ENCODE results near the gene SAPCD2.
A peak's percentile ranks its signal among the peaks of the same experiment; 100 is the strongest.

Gene SAPCD2

DNA sequence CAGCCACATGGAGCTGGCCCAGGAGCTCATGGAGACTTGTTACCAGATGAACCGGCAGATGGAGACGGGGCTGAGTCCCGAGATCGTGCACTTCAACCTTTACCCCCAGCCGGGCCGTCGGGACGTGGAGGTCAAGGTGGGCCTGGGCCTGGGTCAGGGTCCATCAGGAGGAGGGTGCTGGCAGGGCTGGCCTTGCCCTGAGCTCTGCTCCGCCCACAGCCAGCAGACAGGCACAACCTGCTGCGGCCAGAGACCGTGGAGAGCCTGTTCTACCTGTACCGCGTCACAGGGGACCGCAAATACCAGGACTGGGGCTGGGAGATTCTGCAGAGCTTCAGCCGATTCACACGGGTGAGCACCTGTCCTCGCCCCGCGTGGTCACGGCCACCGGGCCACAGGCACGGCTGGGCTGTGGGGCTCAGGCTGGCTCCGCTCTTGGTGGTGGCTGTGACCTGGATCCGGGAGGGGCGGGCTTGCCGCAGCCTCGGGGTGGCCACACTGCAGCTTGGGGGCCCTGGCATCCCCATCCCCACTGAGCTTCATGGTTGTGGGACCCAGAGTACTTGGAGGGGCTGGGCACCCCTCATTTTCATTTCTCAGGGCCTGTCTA is 37.1 kb upstream of the SAPCD2 start:
- DNase-seq, result no peak

DNA sequence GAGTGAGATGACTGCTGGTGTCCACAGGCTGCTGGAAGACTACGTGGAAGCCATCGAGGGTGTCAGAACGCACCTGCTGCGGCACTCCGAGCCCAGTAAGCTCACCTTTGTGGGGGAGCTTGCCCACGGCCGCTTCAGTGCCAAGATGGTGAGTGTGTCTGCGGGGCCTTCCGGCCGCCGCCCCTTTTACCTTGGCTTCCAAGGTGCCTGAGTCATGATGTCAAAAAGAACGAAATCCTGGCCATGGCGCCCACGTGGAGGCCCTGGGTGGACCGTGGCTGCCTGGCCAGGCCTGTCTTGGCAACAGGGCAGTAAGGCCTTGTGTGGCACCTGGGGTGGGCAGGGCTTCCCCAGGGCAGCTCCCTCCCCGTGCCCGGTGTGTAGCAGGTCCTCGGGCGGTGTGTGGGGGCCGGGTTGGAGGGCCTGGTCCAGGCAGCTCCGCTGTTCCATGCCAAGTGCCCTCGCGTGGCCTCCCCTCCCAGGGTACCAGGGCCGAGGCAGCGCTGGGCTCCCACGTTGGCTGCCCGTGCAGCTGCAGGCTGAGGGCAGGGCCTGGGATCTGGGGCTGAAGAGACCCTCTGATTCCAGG is 36.4 kb upstream of the SAPCD2 start:
- no peak for DNase-seq

DNA sequence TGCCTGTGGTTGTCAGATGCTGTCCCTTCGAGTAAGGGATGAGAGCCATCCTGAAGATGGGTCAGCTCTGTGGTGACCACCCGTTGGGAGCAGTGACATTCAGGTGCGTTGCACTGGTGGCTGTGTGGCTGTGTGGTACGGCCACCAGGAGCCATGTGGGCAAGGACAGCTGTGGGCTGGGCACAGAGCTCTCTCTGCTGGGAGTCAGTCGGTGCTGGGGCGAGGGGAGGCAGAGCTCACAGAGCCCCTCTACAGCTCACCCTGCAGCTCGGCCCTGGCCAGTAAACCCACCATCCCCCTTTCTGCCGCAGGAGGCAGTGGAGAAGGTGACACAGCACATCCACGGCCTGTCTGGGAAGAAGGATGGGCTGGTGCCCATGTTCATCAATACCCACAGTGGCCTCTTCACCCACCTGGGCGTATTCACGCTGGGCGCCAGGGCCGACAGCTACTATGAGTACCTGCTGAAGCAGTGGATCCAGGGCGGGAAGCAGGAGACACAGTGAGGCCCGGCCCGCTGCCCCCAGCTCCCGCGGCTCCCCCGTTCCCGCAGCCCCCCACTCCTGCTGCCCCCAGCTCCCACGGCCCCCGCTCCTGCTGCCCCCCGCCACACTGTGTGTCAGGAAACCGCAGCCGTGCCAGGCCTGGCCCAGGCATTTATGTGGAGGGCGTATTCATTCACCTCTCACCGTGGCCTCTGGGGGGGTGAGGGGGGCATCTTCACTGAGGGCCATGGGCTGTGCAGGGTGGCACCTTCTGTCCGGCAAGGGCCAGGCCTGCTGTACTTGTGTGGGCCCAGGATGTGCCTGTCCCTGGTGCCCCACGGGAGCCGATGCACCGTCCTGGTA is 35.7 kb upstream of the SAPCD2 start:
- no peak for DNase-seq

DNA sequence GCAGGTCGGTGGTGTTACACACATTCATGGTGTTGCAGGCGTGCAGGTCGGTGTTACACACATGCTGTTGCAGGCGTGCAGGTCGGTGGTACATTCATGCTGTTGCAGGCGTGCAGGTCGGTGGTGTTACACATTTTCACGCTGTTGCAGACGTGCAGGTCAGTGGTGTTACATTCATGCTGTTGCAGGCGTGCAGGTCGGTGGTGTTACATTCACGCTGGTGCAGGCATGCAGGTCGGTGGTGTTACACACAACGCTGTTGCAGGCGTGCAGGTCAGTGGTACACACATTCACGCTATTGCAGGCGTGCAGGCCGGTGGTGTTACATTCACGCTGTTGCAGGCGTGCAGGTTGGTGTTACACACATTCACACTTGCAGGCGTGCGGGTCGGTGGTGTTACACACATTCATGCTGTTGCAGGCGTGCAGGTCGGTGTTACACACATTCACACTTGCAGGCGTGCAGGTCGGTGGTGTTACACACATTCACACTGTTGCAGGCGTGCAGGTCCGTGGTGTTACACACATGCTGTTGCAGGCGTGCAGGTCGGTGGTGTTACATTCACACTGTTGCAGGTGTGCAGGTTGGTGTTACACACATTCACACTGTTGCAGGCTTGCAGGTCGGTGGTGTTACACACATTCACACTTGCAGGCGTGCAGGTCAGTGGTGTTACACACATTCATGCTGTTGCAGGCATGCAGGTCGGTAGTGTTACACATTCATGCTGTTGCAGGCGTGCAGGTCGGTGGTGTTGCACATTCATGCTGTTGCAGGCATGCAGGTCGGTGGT is 33.0 kb upstream of the SAPCD2 start:
- no peak for DNase-seq

DNA sequence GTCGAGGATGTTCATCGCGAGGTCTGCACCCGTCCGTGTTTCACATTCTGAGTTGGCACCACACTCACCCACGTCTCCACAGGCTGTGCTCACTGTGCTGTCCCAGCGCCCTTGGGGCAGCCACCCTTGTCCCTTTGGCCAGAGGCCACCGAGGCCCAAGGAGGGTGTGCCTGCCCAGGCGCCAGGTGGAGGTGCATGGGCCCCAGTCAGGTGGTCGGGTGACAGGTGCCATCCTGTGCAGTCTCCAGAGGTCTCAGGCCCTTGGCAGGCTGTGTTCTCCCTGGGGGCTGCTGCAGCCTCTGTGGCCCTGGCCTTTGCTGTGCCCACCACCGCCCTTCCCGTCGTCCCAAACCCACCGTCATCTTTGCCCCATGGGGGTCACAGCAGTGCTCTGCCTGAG is 28.9 kb upstream of the SAPCD2 start:
- no peak for DNase-seq

GRCh38 chr9:137097761-137098462 is 27.6 kb upstream of the SAPCD2 start:
- DNase-seq, result no peak

DNA sequence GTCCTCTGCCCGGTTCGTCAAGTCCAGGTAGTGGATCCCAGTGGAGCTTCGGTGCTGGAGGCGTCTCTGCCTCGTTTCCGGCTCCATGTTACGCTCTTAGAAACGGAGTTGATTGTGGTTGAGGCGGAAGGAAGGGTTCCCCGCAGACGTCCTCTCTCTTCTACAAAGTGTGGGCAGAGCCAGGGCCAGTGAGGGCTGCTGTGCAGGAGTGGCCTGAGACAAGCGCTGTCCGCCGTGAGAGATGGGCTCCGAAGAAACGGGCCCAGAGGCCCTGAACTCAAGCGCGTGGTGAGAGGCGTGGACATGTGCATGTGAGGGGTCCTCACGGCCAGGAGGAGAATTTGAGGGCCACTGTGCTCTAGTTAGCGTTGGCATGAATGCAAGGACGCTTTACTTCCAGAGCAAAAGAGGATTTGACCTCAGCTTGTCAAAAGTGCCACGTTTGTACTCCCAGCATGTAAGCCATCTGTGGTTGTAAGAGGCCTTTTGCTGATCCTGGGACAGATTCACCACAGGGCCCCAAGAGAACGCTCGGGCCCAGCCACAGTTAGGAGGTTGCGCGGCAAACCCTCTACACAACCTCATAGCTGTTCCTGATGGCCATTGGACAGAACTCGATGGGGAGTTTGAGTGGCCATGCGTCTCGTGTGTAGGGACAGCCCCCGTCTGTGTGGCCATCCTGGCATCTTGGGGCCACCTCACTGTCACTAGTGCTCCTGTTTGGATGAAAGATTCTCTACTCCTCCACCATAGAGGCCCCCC is 26.6 kb upstream of the SAPCD2 start:
- DNase-seq, result no peak

DNA sequence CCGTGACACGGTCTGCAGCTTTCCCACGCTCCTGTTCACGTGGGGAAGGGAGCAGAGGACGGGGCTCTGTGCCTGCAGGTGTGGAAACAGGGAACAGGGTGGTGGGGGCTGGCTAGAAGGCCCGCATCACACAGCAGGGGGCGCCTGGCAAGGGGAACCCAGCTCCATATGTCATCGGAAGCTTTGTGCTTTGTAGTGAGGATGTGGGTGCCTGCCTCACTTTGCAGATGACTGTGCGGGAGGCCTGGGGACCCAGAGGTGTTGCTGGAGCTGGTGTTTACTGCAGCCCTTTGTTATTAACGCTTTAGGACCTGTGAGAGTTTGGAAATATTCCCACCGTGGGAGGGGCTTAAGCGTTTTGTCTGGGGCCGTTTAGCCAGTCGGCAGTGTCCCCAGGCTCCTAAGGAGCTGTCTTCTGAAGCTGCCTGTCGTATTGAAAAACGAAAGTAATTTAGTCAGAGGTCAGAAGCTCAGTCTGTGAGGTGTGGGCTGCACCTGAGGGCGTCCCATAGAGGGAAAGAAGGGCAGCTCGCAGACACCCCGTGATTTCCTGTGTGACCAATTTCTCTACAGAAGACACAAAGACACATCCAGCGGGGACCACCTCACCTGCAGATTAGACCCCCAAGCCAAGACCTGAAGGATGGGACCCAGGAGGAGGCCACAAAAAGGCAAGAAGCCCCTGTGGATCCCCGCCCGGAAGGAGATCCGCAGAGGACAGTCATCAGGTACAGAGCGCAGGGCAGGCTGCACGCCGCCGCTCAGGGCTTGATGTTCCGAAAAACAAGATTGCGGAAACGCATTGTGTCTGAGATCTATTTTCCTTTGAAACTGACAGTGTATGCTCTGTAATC is 25.5 kb upstream of the SAPCD2 start:
- DNase-seq, result peak in 1 of 2 experiments; percentile 30

DNA sequence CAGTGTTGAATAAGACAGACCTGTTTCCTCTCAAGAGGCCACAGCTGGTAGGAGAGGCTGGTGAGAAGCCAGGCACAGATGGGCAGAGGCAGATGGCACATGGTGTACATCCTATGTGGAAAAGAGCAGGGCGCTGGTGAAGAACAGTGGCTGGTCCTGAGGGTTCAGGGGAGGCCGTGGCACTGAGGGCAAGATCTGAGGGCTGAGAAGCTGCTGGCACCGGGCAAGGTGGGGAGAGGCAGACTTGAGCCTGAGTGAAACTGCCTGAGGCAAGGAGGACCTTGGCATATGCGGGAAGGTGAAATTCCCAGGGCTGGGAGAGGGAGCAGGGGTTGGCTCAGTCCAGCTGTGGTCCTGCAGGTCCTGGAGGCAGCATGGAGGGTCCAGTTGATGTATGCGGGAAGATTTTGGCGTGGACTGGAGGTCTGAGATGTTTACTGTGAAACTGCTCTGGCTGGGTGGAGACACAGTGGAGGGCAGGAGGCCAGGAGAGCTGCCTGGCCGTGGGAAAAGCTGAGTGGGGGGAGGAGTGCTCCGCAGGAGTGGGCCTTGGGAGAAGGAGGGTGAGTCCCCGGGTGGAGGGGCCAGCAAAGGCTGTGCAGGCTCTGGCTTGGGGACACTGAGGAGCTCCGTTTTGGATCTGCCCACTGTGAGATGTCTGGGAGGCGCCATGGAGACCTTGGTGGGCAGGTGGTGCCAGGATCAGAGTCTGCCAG is 19.0 kb upstream of the SAPCD2 start:
- no peak for DNase-seq

DNA sequence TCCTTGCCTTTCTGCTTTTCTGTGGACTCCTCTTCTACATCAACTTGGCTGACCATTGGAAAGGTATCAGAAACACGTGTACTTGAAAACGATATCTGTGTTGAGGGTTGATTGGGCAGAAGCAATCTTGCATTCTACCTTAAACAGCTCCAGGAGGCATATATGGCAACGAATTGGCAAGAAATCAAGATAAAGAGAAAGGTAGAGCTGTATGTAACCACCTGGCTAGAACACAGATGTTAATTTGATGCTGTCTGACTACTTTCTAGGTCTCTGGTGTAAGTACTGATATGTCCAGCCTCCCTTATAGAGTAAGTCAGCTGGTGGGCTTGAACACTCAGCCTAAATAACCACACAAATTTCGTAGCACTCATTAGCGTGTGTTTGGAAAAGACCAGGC is 17.8 kb upstream of the SAPCD2 start:
- peak in 1 of 2 experiments; percentile 30 for DNase-seq

- DNase-seq, result no peak
These were observed 17.1 kb upstream of the SAPCD2 start for GRCh38 chr9:137087409-137087925.

- DNase-seq, result peak; percentile 99
These were observed 16.4 kb upstream of the SAPCD2 start, which contains the start of gene MAN1B1 for GRCh38 chr9:137086531-137087408. Gene MAN1B1, plus strand, starts transcription at chr9:137086985. Its CDS starts 15 bp downstream, at chr9:137087000.

- peak in 1 of 2 experiments; percentile 30 for DNase-seq
These were observed 15.7 kb upstream of the SAPCD2 start for GRCh38 chr9:137085920-137086530.

- no peak for DNase-seq
These were observed 14.2 kb upstream of the SAPCD2 start for GRCh38 chr9:137084526-137084925.

GRCh38 chr9:137083394-137084004 is 13.1 kb upstream of the SAPCD2 start:
- no peak for DNase-seq

DNA sequence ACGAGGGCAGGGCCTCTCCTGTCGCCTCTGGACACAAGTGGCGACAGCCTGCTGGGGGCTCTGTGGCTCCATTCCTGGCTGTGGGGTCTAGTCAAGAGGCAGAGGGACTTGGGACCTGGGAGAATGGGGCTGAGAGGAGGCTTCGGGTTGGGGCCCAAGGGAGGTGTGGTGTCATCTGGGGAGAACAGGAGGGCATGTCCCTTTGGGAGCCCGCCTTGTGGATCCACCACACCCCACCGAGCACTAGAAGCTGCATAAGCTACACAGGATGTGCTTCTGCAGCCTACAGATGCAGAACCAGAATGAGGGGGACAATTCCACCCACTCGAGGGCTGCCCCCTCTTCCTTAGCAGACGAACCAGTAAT is 12.6 kb upstream of the SAPCD2 start:
- no peak for DNase-seq

- DNase-seq, result no peak
These were observed 12.0 kb upstream of the SAPCD2 start for GRCh38 chr9:137082222-137082924.
